Neural cell (in vitro differentiated cells): Measurements from ENCODE around the gene RNF13. TPM values are rescaled to one million over a fixed set of nuclear protein-coding genes. Genes with fewer than 3 reads are reported as not detected.

Experiments
- H2AFZ ChIP-seq: fragments of 200-600, 300-800 bp; sonication (generic), shearing (Covaris generic); 2 replicates; pipeline ENCODE4 v1.6.0; 2014; ENCODE audit warnings: low read depth, mild to moderate bottlenecking, antibody characterized with exemption, low read length, moderate library complexity
- H3F3A ChIP-seq: fragments of 200-600 bp; shearing (Covaris generic); 2 replicates; pipeline ENCODE4 v1.6.1; 2016; ENCODE audit warnings: mild to moderate bottlenecking, moderate library complexity, mixed read lengths, antibody characterized with exemption, low read length; ENCODE audit not compliant: insufficient read depth, poor library complexity, severe bottlenecking
- H3K27ac ChIP-seq: fragments of 200-600, 300-800 bp; sonication (generic), shearing (Covaris generic); 2 replicates; pipeline ENCODE4 v1.5.1; 2014; ENCODE audit warnings: mild to moderate bottlenecking, low read length, moderate library complexity
- H3K27me3 ChIP-seq: fragments of 300-800, 200-600 bp; sonication (generic), shearing (Covaris generic); 2 replicates; pipeline ENCODE4 v1.6.0; 2014; ENCODE audit warnings: mild to moderate bottlenecking, low read depth, low read length, moderate library complexity; ENCODE audit not compliant: insufficient read depth
- H3K36me3 ChIP-seq: fragments of 300-800, 200-600 bp; sonication (generic), shearing (Covaris generic); 2 replicates; pipeline ENCODE4 v1.5.1; 2014; ENCODE audit warnings: mild to moderate bottlenecking, antibody characterized with exemption, low read length, moderate library complexity; ENCODE audit not compliant: insufficient read depth
- H3K4me2 ChIP-seq: fragments of 300-800, 200-600 bp; sonication (generic), shearing (Covaris generic); 2 replicates; pipeline ENCODE4 v1.6.0; 2014; ENCODE audit warnings: mild to moderate bottlenecking, low read length
- H3K4me3 ChIP-seq: fragments of 300-800, 200-600 bp; sonication (generic), shearing (Covaris generic); 2 replicates; pipeline ENCODE4 v1.5.1; 2014; ENCODE audit warnings: mild to moderate bottlenecking, low read length, moderate library complexity
- H3K79me2 ChIP-seq: fragments of 200-600 bp; shearing (Covaris generic); replicated peaks from 2 replicates; pipeline ENCODE4 v1.6.0; 2014; ENCODE audit warnings: mild to moderate bottlenecking, low read length, moderate library complexity; ENCODE audit not compliant: insufficient read depth
- H3K9ac ChIP-seq: fragments of 300-800, 200-600 bp; sonication (generic), shearing (Covaris generic); 2 replicates; pipeline ENCODE4 v1.6.1; 2016; ENCODE audit warnings: mild to moderate bottlenecking, low read length, mixed read lengths
- H3K9me2 ChIP-seq: fragments of 200-600 bp; shearing (Covaris generic); 2 replicates; pipeline ENCODE4 v1.6.1; 2016; ENCODE audit warnings: mild to moderate bottlenecking, low read length, mixed read lengths; ENCODE audit not compliant: insufficient read depth
- H3K9me3 ChIP-seq: fragments of 200-600, 300-800 bp; sonication (generic), shearing (Covaris generic); 2 replicates; pipeline ENCODE4 v1.6.1; 2016; ENCODE audit warnings: mild to moderate bottlenecking, mixed run types, low read length, moderate library complexity, mixed read lengths
- H4K20me1 ChIP-seq: fragments of 200-600 bp; shearing (Covaris generic); 2 replicates; pipeline ENCODE4 v1.6.1; 2016; ENCODE audit warnings: mild to moderate bottlenecking, mixed run types; ENCODE audit not compliant: insufficient read depth
- EP300 ChIP-seq: fragments of 450-650 bp; conservative IDR thresholded peaks from 2 replicates; pipeline ENCODE4 v1.6.1; 2014; ENCODE audit warnings: antibody characterized with exemption, mild to moderate bottlenecking, moderate library complexity; ENCODE audit not compliant: poor library complexity, severe bottlenecking
- EZH2 ChIP-seq: fragments of 200-600, 300-800 bp; shearing (Covaris generic), sonication (generic); IDR thresholded peaks from 2 replicates; pipeline ENCODE4 v1.6.1; 2014; ENCODE audit warnings: antibody characterized with exemption, low read length, borderline replicate concordance, mild to moderate bottlenecking; ENCODE audit not compliant: insufficient read depth, poor library complexity, severe bottlenecking
- MXI1 ChIP-seq: fragments of 450-650 bp; conservative IDR thresholded peaks from 2 replicates; pipeline ENCODE4 v1.6.1; 2014; ENCODE audit warnings: antibody characterized with exemption, mild to moderate bottlenecking; ENCODE audit not compliant: poor library complexity, severe bottlenecking
- POLR2AphosphoS5 ChIP-seq: IDR thresholded peaks from 2 replicates; pipeline ENCODE4 v1.6.1; 2012
- RAD21 ChIP-seq: fragments of 450-650 bp; conservative IDR thresholded peaks from 2 replicates; pipeline ENCODE4 v1.6.1; 2014; ENCODE audit warnings: antibody characterized with exemption, mild to moderate bottlenecking, moderate library complexity
- SMC3 ChIP-seq: fragments of 450-650 bp; conservative IDR thresholded peaks from 2 replicates; pipeline ENCODE4 v1.6.1; 2014; ENCODE audit warnings: antibody characterized with exemption, mild to moderate bottlenecking, moderate library complexity; ENCODE audit not compliant: poor library complexity
- TAF1 ChIP-seq: IDR thresholded peaks from 2 replicates; pipeline ENCODE4 v1.6.1; 2012; ENCODE audit warnings: low read depth
- polyA plus RNA-seq: library from polyadenylated mRNA; depleted of rRNA; stranded (reverse); fragments of >200 nt; gene quantifications from 2 replicates; pipeline ENCODE4 v1.2.3, GENCODE V29; 2014
- TF ChIP-seq, protein P1 (sequence below): IDR thresholded peaks from 2 replicates; pipeline ENCODE4 v1.6.1; 2012; ENCODE audit warnings: borderline replicate concordance
- TF ChIP-seq, protein P2 (sequence below): fragments of 450-650 bp; IDR thresholded peaks from 2 replicates; pipeline ENCODE4 v1.5.1; 2014; ENCODE audit warnings: antibody characterized with exemption, mild to moderate bottlenecking, moderate library complexity; ENCODE audit not compliant: poor library complexity, severe bottlenecking

RNF13 gene
- polyA plus RNA-seq, 1 donor from 2014 or later = 52.3 TPM

DNA sequence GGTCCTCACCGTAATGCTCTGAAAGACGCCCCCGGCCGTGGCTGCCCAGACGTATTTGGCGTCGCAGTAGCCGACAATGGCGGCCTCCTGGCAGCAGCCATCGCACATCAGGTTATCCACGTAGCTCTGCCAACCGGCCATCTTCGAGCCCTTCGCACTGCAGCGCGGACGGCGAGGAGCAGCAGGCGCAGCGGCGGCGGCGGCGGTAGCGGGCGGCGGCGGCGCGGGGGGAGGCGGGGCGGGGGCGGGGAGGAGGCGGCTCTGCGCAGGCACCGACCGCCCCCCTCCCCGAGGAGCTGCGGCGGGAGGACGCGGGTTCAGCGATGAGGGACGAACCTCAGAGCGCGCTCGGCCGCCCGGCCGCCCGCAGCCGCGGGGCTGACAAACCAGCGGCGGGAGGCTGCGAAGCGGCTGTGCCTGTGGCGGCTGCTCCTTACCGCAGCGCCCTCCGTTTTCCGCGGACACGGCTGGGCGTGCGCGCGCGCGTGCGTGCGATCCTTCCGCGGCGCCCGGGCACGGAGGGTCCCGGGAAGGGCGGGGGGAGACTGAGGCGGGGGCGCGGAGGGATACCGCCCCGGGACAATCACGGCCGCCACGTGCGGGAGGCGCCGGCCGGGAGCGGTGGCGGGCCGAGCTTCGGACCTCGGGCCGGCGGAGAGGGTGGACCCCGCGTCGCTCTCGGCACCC, 157.8 kb downstream of the RNF13 start, which contains the start of gene PFN2:
PFN2 (minus strand) TSS at position 180 of the 687 bp plus-strand sequence; CDS start at position 141, 39 bp downstream.
- Histone ChIP-seq H2AFZ (peak within 1 kb of the TSS; percentile 83), H3K9ac (peak within 1 kb of the TSS; percentile 96), H3K4me3 (peak within 1 kb of the TSS; percentile 71), H3K4me2 (peak within 1 kb of the TSS; percentile 93), H3F3A (no peaks in the 10 kb centered on the region), H3K36me3 (no peaks in the 10 kb centered on the region), H3K27me3 (no peaks in the 10 kb centered on the region), H3K27ac (peak within 1 kb of the TSS; percentile 96), H3K79me2 (peaks cover 65% of the 10 kb centered on the region), H3K9me3 (no peaks in the 10 kb centered on the region), H4K20me1 (peaks cover 18% of the 10 kb centered on the region), H3K9me2 (no peaks in the 10 kb centered on the region)
- TF ChIP-seq EZH2 (no peak), RAD21 (no peak), SMC3 (no peak), POLR2AphosphoS5 (peak; percentile 88), TAF1 (peak; percentile 91), MXI1 (peak; percentile 96), EP300 (peak; percentile 71)
- TF ChIP-seq, protein P1, sequence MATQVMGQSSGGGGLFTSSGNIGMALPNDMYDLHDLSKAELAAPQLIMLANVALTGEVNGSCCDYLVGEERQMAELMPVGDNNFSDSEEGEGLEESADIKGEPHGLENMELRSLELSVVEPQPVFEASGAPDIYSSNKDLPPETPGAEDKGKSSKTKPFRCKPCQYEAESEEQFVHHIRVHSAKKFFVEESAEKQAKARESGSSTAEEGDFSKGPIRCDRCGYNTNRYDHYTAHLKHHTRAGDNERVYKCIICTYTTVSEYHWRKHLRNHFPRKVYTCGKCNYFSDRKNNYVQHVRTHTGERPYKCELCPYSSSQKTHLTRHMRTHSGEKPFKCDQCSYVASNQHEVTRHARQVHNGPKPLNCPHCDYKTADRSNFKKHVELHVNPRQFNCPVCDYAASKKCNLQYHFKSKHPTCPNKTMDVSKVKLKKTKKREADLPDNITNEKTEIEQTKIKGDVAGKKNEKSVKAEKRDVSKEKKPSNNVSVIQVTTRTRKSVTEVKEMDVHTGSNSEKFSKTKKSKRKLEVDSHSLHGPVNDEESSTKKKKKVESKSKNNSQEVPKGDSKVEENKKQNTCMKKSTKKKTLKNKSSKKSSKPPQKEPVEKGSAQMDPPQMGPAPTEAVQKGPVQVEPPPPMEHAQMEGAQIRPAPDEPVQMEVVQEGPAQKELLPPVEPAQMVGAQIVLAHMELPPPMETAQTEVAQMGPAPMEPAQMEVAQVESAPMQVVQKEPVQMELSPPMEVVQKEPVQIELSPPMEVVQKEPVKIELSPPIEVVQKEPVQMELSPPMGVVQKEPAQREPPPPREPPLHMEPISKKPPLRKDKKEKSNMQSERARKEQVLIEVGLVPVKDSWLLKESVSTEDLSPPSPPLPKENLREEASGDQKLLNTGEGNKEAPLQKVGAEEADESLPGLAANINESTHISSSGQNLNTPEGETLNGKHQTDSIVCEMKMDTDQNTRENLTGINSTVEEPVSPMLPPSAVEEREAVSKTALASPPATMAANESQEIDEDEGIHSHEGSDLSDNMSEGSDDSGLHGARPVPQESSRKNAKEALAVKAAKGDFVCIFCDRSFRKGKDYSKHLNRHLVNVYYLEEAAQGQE = peak; percentile 68
- TF ChIP-seq, protein P2, sequence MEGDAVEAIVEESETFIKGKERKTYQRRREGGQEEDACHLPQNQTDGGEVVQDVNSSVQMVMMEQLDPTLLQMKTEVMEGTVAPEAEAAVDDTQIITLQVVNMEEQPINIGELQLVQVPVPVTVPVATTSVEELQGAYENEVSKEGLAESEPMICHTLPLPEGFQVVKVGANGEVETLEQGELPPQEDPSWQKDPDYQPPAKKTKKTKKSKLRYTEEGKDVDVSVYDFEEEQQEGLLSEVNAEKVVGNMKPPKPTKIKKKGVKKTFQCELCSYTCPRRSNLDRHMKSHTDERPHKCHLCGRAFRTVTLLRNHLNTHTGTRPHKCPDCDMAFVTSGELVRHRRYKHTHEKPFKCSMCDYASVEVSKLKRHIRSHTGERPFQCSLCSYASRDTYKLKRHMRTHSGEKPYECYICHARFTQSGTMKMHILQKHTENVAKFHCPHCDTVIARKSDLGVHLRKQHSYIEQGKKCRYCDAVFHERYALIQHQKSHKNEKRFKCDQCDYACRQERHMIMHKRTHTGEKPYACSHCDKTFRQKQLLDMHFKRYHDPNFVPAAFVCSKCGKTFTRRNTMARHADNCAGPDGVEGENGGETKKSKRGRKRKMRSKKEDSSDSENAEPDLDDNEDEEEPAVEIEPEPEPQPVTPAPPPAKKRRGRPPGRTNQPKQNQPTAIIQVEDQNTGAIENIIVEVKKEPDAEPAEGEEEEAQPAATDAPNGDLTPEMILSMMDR = peak; percentile 7

DNA sequence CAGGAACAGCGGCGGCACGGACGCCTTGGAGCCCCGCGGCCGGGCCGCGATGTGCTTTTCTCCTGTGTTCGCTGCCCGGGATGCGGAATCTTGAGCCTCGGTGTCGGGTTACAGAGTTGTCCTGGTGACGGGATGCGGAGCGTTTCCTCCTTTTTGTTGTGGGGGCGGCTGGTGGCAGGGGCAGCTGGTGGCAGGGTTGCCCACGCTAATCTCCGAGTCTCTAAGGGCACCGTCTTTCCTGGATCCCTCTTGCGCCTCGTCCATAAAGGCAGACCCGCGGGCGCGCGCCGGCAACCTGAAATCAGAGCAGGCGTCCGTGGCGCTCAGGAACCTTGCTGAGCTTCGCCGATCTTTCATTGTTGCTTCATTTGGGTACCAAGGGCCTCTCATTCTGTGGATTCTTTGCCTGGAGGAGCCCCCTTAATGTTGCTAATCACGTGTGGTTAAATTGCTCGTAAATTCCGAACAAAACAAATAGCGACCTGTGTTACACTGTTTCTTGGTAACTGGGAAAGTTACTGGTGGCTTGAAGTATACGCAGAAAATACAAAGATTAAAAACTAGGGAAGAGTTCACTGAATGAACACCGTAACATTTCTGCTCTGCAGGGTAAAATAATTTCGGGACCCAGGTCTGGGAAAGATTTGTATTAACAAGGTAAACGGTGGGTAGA, 158.5 kb downstream of the RNF13 start:
- Histone ChIP-seq H4K20me1 (peaks cover 11% of the 10 kb centered on the region), H3K9ac (peak overlapping the region; percentile 96), H3K27ac (peak overlapping the region; percentile 96), H3K4me2 (peak overlapping the region; percentile 93), H3K9me3 (no peaks in the 10 kb centered on the region), H3F3A (no peaks in the 10 kb centered on the region), H3K36me3 (no peaks in the 10 kb centered on the region), H3K27me3 (no peaks in the 10 kb centered on the region), H3K79me2 (peaks cover 58% of the 10 kb centered on the region), H3K4me3 (peak overlapping the region; percentile 71), H3K9me2 (no peaks in the 10 kb centered on the region), H2AFZ (peak overlapping the region; percentile 83)
- TF ChIP-seq EZH2 = no peak
- no peak for TF ChIP-seq RAD21
- TF ChIP-seq, protein P2 = no peak
- no peak for TF ChIP-seq POLR2AphosphoS5
- TF ChIP-seq EP300 = no peak
- TF ChIP-seq SMC3 = peak; percentile 21
- TF ChIP-seq, protein P1 = no peak
- peak; percentile 85 for TF ChIP-seq MXI1
- no peak for TF ChIP-seq TAF1
